Activated CD4-positive, alpha-beta T cell treated with anti-CD3 and anti-CD28 coated beads, Interleukin-2, amount 10 ng/mL, durations not matched to agents 7 days and 5 days (primary cell): ENCODE data around the gene PTPN4. TPM values are rescaled to one million over a fixed set of nuclear protein-coding genes. Genes with fewer than 3 reads are reported as not detected.

Source experiments
- CTCF ChIA-PET: fragments of 350-600 bp; sonication (Branson Sonifier 250); formaldehyde crosslinking; loops from one replicate; lab custom pipeline; 2021; ENCODE audit warnings: antibody characterized with exemption; lab: Charles Lee
- POLR2A ChIA-PET: fragments of 350-600 bp; sonication (Branson Sonifier 250); formaldehyde crosslinking; loops from one replicate; lab custom pipeline; 2021; ENCODE audit warnings: antibody characterized with exemption; lab: Charles Lee
- DNase-seq: peaks from one replicate; pipeline ENCODE4 v3.0.0-alpha.2; 2020
- H3K27ac Mint-ChIP-seq: one replicate; pipeline ENCODE4 v1.8.0; 2021; ENCODE audit warnings: mild to moderate bottlenecking, moderate library complexity, mixed read lengths
- H3K27me3 Mint-ChIP-seq: one replicate; pipeline ENCODE4 v1.8.0; 2021; ENCODE audit warnings: mixed read lengths
- H3K36me3 Mint-ChIP-seq: one replicate; pipeline ENCODE4 v1.8.0; 2021; ENCODE audit warnings: low read depth, mixed read lengths
- H3K4me1 Mint-ChIP-seq: one replicate; pipeline ENCODE4 v1.8.0; 2021; ENCODE audit warnings: mixed read lengths
- H3K4me3 Mint-ChIP-seq: one replicate; pipeline ENCODE4 v1.8.0; 2021; ENCODE audit warnings: mild to moderate bottlenecking, moderate library complexity, mixed read lengths
- H3K9me3 Mint-ChIP-seq: one replicate; pipeline ENCODE4 v1.8.0; 2021; ENCODE audit warnings: mixed read lengths
- total RNA-seq, 2 experiments: library from RNA; stranded (reverse); gene quantifications; one replicate each; pipeline ENCODE4 v1.2.3, GENCODE V29; 2021

Gene PTPN4
- total RNA-seq, 2 experiments from 2014 or later: 75.2 to 95.9 TPM

GRCh38 chr2:119721462-119721861, 38.3 kb upstream of the PTPN4 start:
- Mint-ChIP-seq H3K36me3 (no peaks in the 10 kb centered on the region), H3K4me3 (no peak overlapping the region), H3K4me1 (peaks cover 5% of the 10 kb centered on the region), H3K9me3 (no peaks in the 10 kb centered on the region), H3K27ac (no peak overlapping the region), H3K27me3 (no peaks in the 10 kb centered on the region)
- ChIA-PET POLR2A (no interaction called here), CTCF (interaction anchor here (1.4 kb wide), 1 partner anchor 9 kb away, joined by 6 read pairs; no protein-coding TSS in a partner anchor)
- no peak for DNase-seq

- Mint-ChIP-seq H3K36me3 (no peaks in the 10 kb centered on the region), H3K4me3 (no peak overlapping the region), H3K4me1 (peaks cover 5% of the 10 kb centered on the region), H3K9me3 (no peaks in the 10 kb centered on the region), H3K27ac (no peak overlapping the region), H3K27me3 (no peaks in the 10 kb centered on the region)
- ChIA-PET POLR2A (no interaction called here), CTCF (interaction anchor here (0.5 kb wide), 1 partner anchor 289 kb away, joined by 3 read pairs; no protein-coding TSS in a partner anchor)
- no peak for DNase-seq
These were observed 37.8 kb upstream of the PTPN4 start for GRCh38 chr2:119721904-119722303.

- Mint-ChIP-seq H3K36me3 (no peaks in the 10 kb centered on the region), H3K4me1 (peaks cover 5% of the 10 kb centered on the region), H3K9me3 (no peaks in the 10 kb centered on the region), H3K4me3 (no peak overlapping the region), H3K27me3 (peaks cover 5% of the 10 kb centered on the region), H3K27ac (no peak overlapping the region)
- ChIA-PET CTCF (no interaction called here), POLR2A (no interaction called here)
- no peak for DNase-seq
These were observed 36.5 kb upstream of the PTPN4 start for GRCh38 chr2:119723186-119723585.

GRCh38 chr2:119723784-119724467, 35.8 kb upstream of the PTPN4 start:
- H3K9me3 Mint-ChIP-seq: no peaks in the 10 kb centered on the region
- ChIA-PET CTCF (interaction anchor here (1.0 kb wide), 1 partner anchor 451 kb away, joined by 3 read pairs; no protein-coding TSS in a partner anchor), POLR2A (no interaction called here)
- peaks cover 5% of the 10 kb centered on the region for H3K27me3 Mint-ChIP-seq
- H3K4me1 Mint-ChIP-seq: peaks cover 5% of the 10 kb centered on the region
- H3K4me3 Mint-ChIP-seq: no peak overlapping the region
- H3K36me3 Mint-ChIP-seq: no peaks in the 10 kb centered on the region
- H3K27ac Mint-ChIP-seq: peak overlapping the region; percentile 4
- DNase-seq: no peak

- CTCF ChIA-PET: interaction anchor here (0.6 to 1.0 kb wide), 3 partner anchors 11 to 450 kb away, joined by 3 read pairs; no protein-coding TSS in a partner anchor
- H3K4me3 Mint-ChIP-seq: no peak overlapping the region
- no peaks in the 10 kb centered on the region for H3K9me3 Mint-ChIP-seq
- H3K36me3 Mint-ChIP-seq: no peaks in the 10 kb centered on the region
- no peak for DNase-seq
- POLR2A ChIA-PET: no interaction called here
- H3K4me1 Mint-ChIP-seq: peaks cover 5% of the 10 kb centered on the region
- no peak overlapping the region for H3K27ac Mint-ChIP-seq
- H3K27me3 Mint-ChIP-seq: peaks cover 5% of the 10 kb centered on the region
These were observed 34.9 kb upstream of the PTPN4 start for GRCh38 chr2:119724656-119725485.

GRCh38 chr2:119727493-119727892, 32.2 kb upstream of the PTPN4 start:
- H3K27me3 Mint-ChIP-seq: peaks cover 5% of the 10 kb centered on the region
- no peaks in the 10 kb centered on the region for H3K36me3 Mint-ChIP-seq
- peaks cover 5% of the 10 kb centered on the region for H3K4me1 Mint-ChIP-seq
- no peaks in the 10 kb centered on the region for H3K9me3 Mint-ChIP-seq
- H3K27ac Mint-ChIP-seq: no peak overlapping the region
- no peak for DNase-seq
- ChIA-PET POLR2A (no interaction called here), CTCF (no interaction called here)
- H3K4me3 Mint-ChIP-seq: no peak overlapping the region

GRCh38 chr2:119728421-119728820, 31.3 kb upstream of the PTPN4 start:
- peaks cover 5% of the 10 kb centered on the region for H3K27me3 Mint-ChIP-seq
- peaks cover 5% of the 10 kb centered on the region for H3K4me1 Mint-ChIP-seq
- no peak for DNase-seq
- H3K9me3 Mint-ChIP-seq: no peaks in the 10 kb centered on the region
- no peak overlapping the region for H3K27ac Mint-ChIP-seq
- H3K4me3 Mint-ChIP-seq: no peak overlapping the region
- CTCF ChIA-PET: interaction anchor here (0.9 to 1.4 kb wide), 2 partner anchors 9 to 26 kb away, joined by 3 to 4 read pairs; no protein-coding TSS in a partner anchor
- H3K36me3 Mint-ChIP-seq: no peaks in the 10 kb centered on the region
- POLR2A ChIA-PET: no interaction called here

- Mint-ChIP-seq H3K36me3 (no peaks in the 10 kb centered on the region), H3K9me3 (no peaks in the 10 kb centered on the region), H3K4me3 (no peak overlapping the region), H3K27ac (no peak overlapping the region), H3K27me3 (peaks cover 5% of the 10 kb centered on the region), H3K4me1 (no peaks in the 10 kb centered on the region)
- POLR2A ChIA-PET: no interaction called here
- no peak for DNase-seq
- CTCF ChIA-PET: interaction anchor here (1.6 kb wide), 1 partner anchor 10 kb away, joined by 6 read pairs; no protein-coding TSS in a partner anchor
These were observed 29.0 kb upstream of the PTPN4 start for GRCh38 chr2:119730671-119731177.

- no peak for DNase-seq
- ChIA-PET POLR2A (no interaction called here), CTCF (no interaction called here)
- H3K36me3 Mint-ChIP-seq: no peaks in the 10 kb centered on the region
- H3K27me3 Mint-ChIP-seq: peaks cover 5% of the 10 kb centered on the region
- H3K4me1 Mint-ChIP-seq: no peaks in the 10 kb centered on the region
- H3K9me3 Mint-ChIP-seq: no peaks in the 10 kb centered on the region
- H3K4me3 Mint-ChIP-seq: no peak overlapping the region
- H3K27ac Mint-ChIP-seq: no peak overlapping the region
These were observed 27.7 kb upstream of the PTPN4 start for GRCh38 chr2:119731983-119732382.

GRCh38 chr2:119732601-119733164, 27.0 kb upstream of the PTPN4 start:
- Mint-ChIP-seq H3K9me3 (no peaks in the 10 kb centered on the region), H3K27me3 (peaks cover under 1% of the 10 kb centered on the region), H3K36me3 (no peaks in the 10 kb centered on the region), H3K4me3 (no peak overlapping the region), H3K4me1 (no peaks in the 10 kb centered on the region), H3K27ac (no peak overlapping the region)
- POLR2A ChIA-PET: no interaction called here
- CTCF ChIA-PET: no interaction called here
- DNase-seq: no peak

GRCh38 chr2:119734047-119734446, 25.7 kb upstream of the PTPN4 start:
- H3K27ac Mint-ChIP-seq: no peak overlapping the region
- ChIA-PET CTCF (interaction anchor here (0.6 to 0.9 kb wide), 2 partner anchors 12 to 15 kb away, joined by 3 read pairs; no protein-coding TSS in a partner anchor), POLR2A (no interaction called here)
- H3K27me3 Mint-ChIP-seq: no peaks in the 10 kb centered on the region
- no peak overlapping the region for H3K4me3 Mint-ChIP-seq
- H3K4me1 Mint-ChIP-seq: no peaks in the 10 kb centered on the region
- DNase-seq: no peak
- no peaks in the 10 kb centered on the region for H3K9me3 Mint-ChIP-seq
- no peaks in the 10 kb centered on the region for H3K36me3 Mint-ChIP-seq

- Mint-ChIP-seq H3K4me3 (no peak overlapping the region), H3K27ac (no peak overlapping the region), H3K36me3 (no peaks in the 10 kb centered on the region), H3K4me1 (no peaks in the 10 kb centered on the region), H3K27me3 (no peaks in the 10 kb centered on the region), H3K9me3 (no peaks in the 10 kb centered on the region)
- CTCF ChIA-PET: interaction anchor here (0.6 to 0.9 kb wide), 2 partner anchors 10 to 49 kb away, joined by 3 to 4 read pairs; no protein-coding TSS in a partner anchor
- POLR2A ChIA-PET: no interaction called here
- no peak for DNase-seq
These were observed 24.2 kb upstream of the PTPN4 start for GRCh38 chr2:119735565-119735964.
